ENCODE data around the gene NIPAL3. TPM values are rescaled to one million over a fixed set of nuclear protein-coding genes. Genes with fewer than 3 reads are reported as not detected.

NIPAL3 gene
- total RNA-seq, 3 donors from 2014 or later (not counting 1 experiment from before 2014, with no cell fraction given), result 16.6 to 31.9 (median 29.4) TPM

DNA sequence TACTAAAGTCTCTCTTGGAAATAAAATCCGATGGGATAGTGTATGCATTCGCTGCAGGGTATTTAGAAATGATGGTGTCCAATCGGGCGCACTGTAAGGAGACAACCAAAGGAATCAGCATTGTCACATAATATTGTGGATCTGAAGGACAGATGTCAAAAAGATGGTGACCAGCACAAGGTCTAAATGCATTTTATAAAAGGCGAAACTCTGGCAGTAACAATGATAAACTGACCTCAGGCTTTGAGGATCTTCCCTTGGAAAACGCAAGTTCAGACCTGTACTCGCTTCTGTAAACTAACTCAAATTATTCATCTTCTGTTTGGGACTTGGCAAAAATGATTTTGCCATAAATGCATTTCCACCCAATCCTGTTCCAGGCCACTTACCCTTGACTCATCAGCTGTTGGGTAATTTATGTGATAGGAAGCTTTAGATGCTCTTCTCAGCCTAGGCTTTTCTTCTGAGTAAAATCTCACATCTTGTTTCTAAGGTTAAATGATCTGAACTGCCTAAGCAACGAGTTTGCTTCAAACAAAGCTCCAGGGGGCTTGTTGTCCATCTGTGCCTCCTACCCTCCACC lies 35.8 kb upstream of the NIPAL3 start:
- no peaks in the 10 kb centered on the region for H3K36me3 Mint-ChIP-seq
- TF ChIP-seq, protein P1, sequence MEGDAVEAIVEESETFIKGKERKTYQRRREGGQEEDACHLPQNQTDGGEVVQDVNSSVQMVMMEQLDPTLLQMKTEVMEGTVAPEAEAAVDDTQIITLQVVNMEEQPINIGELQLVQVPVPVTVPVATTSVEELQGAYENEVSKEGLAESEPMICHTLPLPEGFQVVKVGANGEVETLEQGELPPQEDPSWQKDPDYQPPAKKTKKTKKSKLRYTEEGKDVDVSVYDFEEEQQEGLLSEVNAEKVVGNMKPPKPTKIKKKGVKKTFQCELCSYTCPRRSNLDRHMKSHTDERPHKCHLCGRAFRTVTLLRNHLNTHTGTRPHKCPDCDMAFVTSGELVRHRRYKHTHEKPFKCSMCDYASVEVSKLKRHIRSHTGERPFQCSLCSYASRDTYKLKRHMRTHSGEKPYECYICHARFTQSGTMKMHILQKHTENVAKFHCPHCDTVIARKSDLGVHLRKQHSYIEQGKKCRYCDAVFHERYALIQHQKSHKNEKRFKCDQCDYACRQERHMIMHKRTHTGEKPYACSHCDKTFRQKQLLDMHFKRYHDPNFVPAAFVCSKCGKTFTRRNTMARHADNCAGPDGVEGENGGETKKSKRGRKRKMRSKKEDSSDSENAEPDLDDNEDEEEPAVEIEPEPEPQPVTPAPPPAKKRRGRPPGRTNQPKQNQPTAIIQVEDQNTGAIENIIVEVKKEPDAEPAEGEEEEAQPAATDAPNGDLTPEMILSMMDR (IDR thresholded peaks at IDR 0.05), result no peak
- H3K4me3 Mint-ChIP-seq, result no peak overlapping the region
- Histone ChIP-seq H3K27me3 (ENCODE audit: control insufficient read depth, insufficient read depth, low read length) (no peaks in the 10 kb centered on the region), H3K9me3 (ENCODE audit: control insufficient read depth, insufficient read depth, low read length) (no peaks in the 10 kb centered on the region), H3K36me3 (ENCODE audit: control insufficient read depth, insufficient read depth, low read length) (no peaks in the 10 kb centered on the region), H3K27ac (ENCODE audit: low read length) (no peak overlapping the region), H3K4me1 (ENCODE audit: control insufficient read depth, insufficient read depth, low read length) (peaks cover 7% of the 10 kb centered on the region), H3K4me3 (ENCODE audit: low read length) (no peak overlapping the region)
- H3K4me1 Mint-ChIP-seq, result peaks cover 0 to 6% of the 10 kb centered on the region in 2 donors
- H3K27ac Mint-ChIP-seq, result no peak overlapping the region
- ATAC-seq (no peak), DNase-seq (no peak)
- 91% methylated on average over 8 of the region's 8 CpGs for WGBS (ENCODE audit: insufficient coverage)
- peaks cover 4 to 15% of the 10 kb centered on the region in 2 donors for H3K27me3 Mint-ChIP-seq (ENCODE audit: low read depth in 2 of 2)
- no peaks in the 10 kb centered on the region for H3K9me3 Mint-ChIP-seq
- intact Hi-C loops (cut with micrococcal nuclease), result no loop called here

DNA sequence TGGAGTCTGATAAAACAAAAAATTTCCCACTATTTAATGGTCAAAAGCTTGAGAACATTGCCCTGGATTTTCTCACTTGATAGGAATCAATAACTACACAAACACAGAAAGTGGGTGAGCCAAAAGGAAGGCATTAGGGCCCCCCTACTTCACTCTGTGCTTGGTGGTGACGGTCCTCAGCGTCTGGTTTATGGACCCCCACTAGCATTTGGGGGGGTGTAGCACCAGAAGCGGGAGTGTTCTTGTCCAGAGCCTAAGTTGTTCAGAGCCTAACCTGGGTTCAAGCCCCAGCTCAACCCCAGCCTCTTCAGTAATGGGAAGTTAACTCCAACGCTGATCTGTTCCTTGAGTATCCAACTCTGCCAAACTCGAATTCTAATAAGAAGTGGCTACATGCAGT lies 35.1 kb upstream of the NIPAL3 start:
- Mint-ChIP-seq H3K27me3 (ENCODE audit: low read depth in 2 of 2) (peaks cover 4 to 8% of the 10 kb centered on the region in 2 donors), H3K36me3 (no peaks in the 10 kb centered on the region), H3K9me3 (no peaks in the 10 kb centered on the region), H3K27ac (no peak overlapping the region), H3K4me3 (no peak overlapping the region), H3K4me1 (peaks cover 0 to 12% of the 10 kb centered on the region in 2 donors)
- Histone ChIP-seq H3K36me3 (ENCODE audit: control insufficient read depth, insufficient read depth, low read length) (no peaks in the 10 kb centered on the region), H3K27ac (ENCODE audit: low read length) (no peak overlapping the region), H3K9me3 (ENCODE audit: control insufficient read depth, insufficient read depth, low read length) (no peaks in the 10 kb centered on the region), H3K4me3 (ENCODE audit: low read length) (no peak overlapping the region), H3K4me1 (ENCODE audit: control insufficient read depth, insufficient read depth, low read length) (peaks cover 12% of the 10 kb centered on the region), H3K27me3 (ENCODE audit: control insufficient read depth, insufficient read depth, low read length) (no peaks in the 10 kb centered on the region)
- WGBS (ENCODE audit: insufficient coverage), result 91% methylated on average over 5 of the region's 5 CpGs
- TF ChIP-seq, protein P1 (IDR thresholded peaks at IDR 0.05), result no peak
- intact Hi-C loops (cut with micrococcal nuclease), result no loop called here
- ATAC-seq, result no peak
- DNase-seq, result no peak

DNA sequence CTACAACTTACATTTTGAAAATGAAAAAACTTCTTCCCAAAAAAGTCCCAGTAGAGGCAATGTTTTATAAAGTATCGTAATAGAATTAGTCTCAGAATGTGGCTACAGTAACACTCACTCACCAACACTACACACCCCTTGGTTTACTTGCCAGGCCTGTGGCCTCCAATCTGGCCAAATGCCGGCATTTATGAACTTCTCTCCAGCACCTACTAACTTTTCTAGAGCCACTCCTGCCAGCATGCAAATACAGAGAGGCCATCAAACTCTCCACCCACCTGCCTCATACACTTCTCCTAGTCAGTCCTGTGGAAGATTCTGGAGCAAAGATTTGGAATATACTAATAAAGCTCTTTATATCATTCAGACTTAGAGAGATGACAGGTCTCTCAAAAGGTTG lies 34.3 kb upstream of the NIPAL3 start:
- WGBS (ENCODE audit: insufficient coverage), result 96% methylated on average over 2 of the region's 2 CpGs
- TF ChIP-seq, protein P1 (IDR thresholded peaks at IDR 0.05), result no peak
- Histone ChIP-seq H3K27ac (ENCODE audit: low read length) (no peak overlapping the region), H3K36me3 (ENCODE audit: control insufficient read depth, insufficient read depth, low read length) (no peaks in the 10 kb centered on the region), H3K27me3 (ENCODE audit: control insufficient read depth, insufficient read depth, low read length) (no peaks in the 10 kb centered on the region), H3K9me3 (ENCODE audit: control insufficient read depth, insufficient read depth, low read length) (no peaks in the 10 kb centered on the region), H3K4me1 (ENCODE audit: control insufficient read depth, insufficient read depth, low read length) (peaks cover 12% of the 10 kb centered on the region), H3K4me3 (ENCODE audit: low read length) (no peak overlapping the region)
- peaks cover 4 to 8% of the 10 kb centered on the region in 2 donors for H3K27me3 Mint-ChIP-seq (ENCODE audit: low read depth in 2 of 2)
- no peaks in the 10 kb centered on the region for H3K36me3 Mint-ChIP-seq
- H3K27ac Mint-ChIP-seq, result no peak overlapping the region
- H3K4me1 Mint-ChIP-seq, result peaks cover 0 to 12% of the 10 kb centered on the region in 2 donors
- no peak overlapping the region for H3K4me3 Mint-ChIP-seq
- intact Hi-C loops (cut with micrococcal nuclease), result no loop called here
- ATAC-seq, result no peak
- no peaks in the 10 kb centered on the region for H3K9me3 Mint-ChIP-seq
- no peak for DNase-seq

DNA sequence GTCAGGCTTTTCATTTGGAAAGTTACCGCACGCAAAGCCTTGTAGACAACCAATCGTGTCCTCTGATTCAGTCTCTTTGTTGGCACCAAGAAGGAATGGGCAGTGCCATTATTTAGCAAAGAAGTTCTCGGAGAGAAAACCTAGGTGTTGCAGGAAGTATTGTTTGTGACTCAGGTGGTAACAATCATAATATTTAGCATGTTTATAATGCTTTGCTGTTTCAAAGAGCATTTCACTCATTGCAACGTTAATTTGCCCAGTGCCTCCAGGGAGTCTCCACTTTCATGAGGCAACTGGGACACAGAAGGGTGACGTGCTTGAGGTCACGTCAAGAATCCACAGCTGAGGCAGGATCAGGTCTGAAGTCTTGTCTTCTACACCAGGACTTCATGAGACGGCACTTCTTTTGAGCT lies 33.4 kb upstream of the NIPAL3 start:
- H3K4me1 Mint-ChIP-seq, result peaks cover 0 to 12% of the 10 kb centered on the region in 2 donors
- H3K27me3 ChIP-seq (ENCODE audit: control insufficient read depth, insufficient read depth, low read length), result no peaks in the 10 kb centered on the region
- H3K4me3 ChIP-seq (ENCODE audit: low read length), result no peak overlapping the region
- H3K36me3 ChIP-seq (ENCODE audit: control insufficient read depth, insufficient read depth, low read length), result no peaks in the 10 kb centered on the region
- intact Hi-C loops (cut with micrococcal nuclease), result no loop called here
- TF ChIP-seq, protein P1 (IDR thresholded peaks at IDR 0.05), result no peak
- no peaks in the 10 kb centered on the region for H3K9me3 Mint-ChIP-seq
- H3K36me3 Mint-ChIP-seq, result no peaks in the 10 kb centered on the region
- H3K27me3 Mint-ChIP-seq (ENCODE audit: low read depth in 2 of 2), result peaks cover 4 to 14% of the 10 kb centered on the region in 2 donors
- 94% methylated on average over 8 of the region's 8 CpGs for WGBS (ENCODE audit: insufficient coverage)
- no peak for ATAC-seq
- H3K27ac Mint-ChIP-seq, result no peak overlapping the region
- peaks cover 12% of the 10 kb centered on the region for H3K4me1 ChIP-seq (ENCODE audit: control insufficient read depth, insufficient read depth, low read length)
- H3K27ac ChIP-seq (ENCODE audit: low read length), result no peak overlapping the region
- DNase-seq, result no peak
- H3K9me3 ChIP-seq (ENCODE audit: control insufficient read depth, insufficient read depth, low read length), result no peaks in the 10 kb centered on the region
- H3K4me3 Mint-ChIP-seq, result no peak overlapping the region

All from natural killer cell (primary cell).